DMS153 (cell line): Measurements from ENCODE around the gene ASB11.
A peak's percentile ranks its signal among the peaks of the same experiment; 100 is the strongest.

ENCODE experiments used
- DNase-seq: peaks from one replicate; lab custom pipeline; 2025; lab: John Stamatoyannopoulos, UW

ASB11 gene, protein sequence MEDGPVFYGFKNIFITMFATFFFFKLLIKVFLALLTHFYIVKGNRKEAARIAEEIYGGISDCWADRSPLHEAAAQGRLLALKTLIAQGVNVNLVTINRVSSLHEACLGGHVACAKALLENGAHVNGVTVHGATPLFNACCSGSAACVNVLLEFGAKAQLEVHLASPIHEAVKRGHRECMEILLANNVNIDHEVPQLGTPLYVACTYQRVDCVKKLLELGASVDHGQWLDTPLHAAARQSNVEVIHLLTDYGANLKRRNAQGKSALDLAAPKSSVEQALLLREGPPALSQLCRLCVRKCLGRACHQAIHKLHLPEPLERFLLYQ

DNA sequence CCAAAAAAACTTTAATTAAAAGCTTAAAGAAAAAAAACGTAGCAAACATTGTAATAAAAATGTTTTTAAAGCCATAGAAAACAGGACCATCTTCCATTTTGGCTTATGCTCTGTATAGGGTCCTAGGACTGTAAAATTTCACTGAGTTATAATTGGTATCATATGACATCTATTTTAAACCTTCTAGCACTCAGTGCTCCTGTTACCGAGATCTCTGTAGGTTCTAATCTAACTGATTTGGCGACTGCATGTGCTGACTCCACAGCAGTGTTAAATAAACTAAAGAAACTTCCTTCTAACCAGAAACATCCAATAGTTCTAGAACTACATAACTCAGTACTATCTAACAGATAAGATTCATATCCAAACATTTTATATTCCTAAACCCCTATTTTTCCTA is at the start of gene ASB11:
Gene ASB11 (minus strand): TSS at position 132 of the 400 bp plus-strand sequence. CDS start 35 bp downstream, at position 97.
- no peak for DNase-seq

- DNase-seq: no peak
Observed at GRCh38 chrX:15359701-15360100, 44.3 kb upstream of the ASB11 start.

DNA sequence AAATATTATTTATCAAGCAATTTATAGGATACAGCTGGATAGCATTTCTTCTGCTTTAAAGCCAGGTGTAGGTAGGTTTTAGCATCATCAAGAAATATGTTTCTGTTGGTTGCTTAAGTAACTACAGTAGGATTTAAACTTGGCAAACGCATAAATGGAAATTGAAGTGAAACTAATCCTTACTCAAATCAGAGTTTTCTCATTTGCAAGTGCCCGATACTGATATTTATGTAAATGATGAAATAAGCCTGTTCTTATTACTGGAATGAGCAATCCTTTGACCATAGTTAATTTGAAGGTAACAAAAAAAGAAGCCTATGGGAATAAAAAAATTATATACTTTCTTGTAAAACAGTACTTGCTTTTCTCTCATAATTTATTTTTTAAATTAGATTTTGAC is 43.1 kb upstream of the ASB11 start:
- DNase-seq: no peak

DNA sequence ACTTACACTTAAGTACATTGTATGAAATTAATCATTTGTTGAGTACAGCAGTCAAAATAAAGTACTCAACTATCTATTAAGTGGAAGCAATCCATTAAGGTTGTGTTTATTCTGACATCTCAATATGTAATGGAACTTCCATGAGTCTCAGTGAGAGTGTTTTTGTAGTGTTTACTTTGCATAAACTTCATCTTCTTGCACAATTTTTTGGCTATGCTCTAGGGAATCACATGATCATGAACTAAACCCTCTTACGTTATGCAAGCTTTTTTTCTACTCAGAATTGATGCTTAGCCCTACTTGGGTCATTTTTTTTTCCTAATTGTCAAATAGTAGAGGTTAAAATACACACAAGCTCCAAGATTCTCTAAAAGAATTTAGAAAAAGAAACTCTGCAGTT is 41.0 kb upstream of the ASB11 start:
- no peak for DNase-seq

GRCh38 chrX:15350329-15350996 is 35.0 kb upstream of the ASB11 start:
- DNase-seq: no peak

GRCh38 chrX:15349046-15349445 is 33.6 kb upstream of the ASB11 start:
- peak; percentile 46 for DNase-seq

DNA sequence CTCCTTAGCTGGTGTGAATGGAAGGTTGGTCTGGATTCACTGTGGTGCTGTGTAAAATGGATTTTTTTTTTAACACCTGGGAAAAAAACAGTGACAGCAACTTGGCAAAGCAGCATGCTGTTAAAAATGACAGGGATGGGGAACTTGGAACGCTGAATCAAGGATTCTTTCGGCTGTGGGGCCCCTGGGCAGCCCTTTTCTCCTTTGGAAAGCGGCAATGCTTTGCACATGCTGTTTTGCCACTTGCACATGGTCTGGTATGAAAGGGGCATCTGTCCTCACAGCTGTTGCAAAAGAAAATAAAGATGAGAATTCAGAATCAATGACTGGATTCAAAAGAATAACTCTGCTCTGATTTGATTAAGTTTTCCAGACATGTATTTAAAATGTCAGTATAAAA is 30.5 kb upstream of the ASB11 start:
- no peak for DNase-seq

DNA sequence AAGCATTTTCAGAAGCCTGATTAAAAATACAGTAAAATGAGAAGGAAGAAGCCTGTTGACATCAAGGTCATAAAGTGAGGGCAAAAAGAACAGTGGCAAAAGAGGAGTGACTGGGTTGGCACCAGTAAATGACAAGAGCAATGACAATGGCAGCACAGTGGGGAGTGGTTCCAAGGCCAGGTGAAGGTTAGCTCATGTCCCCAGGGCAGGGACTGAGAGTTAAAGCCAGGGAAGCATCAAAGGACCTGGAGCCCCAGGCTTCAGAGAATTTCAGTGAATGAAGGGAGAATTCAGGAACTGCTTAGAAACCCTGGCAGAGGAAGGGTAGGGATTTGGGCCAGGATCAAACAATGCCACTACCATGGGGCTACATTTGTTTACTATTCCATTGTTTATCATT is 28.7 kb upstream of the ASB11 start:
- no peak for DNase-seq

GRCh38 chrX:15343075-15343476 is 27.6 kb upstream of the ASB11 start:
- no peak for DNase-seq

DNA sequence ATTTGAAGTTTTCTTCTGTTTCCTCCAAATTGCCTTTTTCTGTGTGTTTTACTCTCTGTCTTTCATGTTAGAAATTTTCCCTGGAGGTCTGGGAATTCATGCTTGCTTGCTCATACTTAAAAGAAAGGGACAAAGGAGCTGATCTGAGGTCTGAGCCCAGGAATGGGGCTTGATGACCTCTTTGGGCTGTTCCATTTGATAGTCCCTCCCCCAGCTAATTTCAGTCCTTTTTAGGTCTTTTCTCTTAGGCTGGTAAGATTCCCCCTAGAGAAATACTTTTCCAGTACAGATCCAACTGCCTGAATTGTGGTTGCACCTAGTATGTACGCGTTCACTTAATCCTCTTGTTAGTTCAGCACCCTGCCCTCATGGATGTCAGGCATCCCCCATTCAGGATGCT is 25.4 kb upstream of the ASB11 start:
- no peak for DNase-seq

- DNase-seq: no peak
Observed at GRCh38 chrX:15336023-15336413, 20.6 kb upstream of the ASB11 start.

GRCh38 chrX:15335135-15336022 is 19.9 kb upstream of the ASB11 start, which contains the start of gene PIGA:
PIGA (minus strand) TSS chrX:15335523; CDS start chrX:15331930, 3,593 bp downstream.
- DNase-seq: peak; percentile 93

DNA sequence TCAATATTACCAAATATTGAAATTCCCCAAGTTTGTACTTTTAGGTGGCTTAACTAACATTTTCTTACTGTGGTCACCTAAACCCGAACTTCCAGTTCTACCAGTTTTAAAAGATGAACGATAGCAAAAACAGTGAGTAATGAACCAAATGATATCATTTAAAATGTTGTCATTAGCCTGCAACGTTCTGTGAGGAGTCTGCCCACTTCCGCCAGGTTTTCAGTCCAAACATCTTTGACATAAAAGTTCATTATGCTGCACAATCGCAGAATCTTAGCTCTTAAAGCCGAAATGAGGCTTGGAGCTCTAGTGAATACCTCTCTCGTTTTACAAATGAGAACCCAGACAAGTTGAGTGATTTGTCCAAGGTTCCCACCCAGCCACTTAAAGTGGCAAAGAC is 19.1 kb upstream of the ASB11 start:
- no peak for DNase-seq

DNA sequence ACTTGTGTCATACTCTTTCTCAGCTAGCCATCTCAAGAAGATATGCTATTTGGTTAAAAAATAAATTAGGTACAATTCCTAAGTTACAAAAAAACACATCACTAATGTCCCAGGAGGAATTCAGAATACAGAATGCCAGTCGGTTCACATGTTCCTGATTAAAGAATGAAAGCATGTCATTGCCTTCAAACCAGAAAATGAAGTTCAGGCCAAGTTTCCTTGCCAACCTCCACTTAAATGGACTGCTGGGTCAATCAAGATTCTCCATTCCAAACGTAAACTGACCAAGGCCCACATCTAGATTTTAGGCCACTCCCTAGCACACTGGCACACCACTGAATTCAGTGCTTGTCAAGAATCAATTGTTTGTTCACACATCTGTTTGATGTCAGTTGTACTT is 13.4 kb upstream of the ASB11 start:
- no peak for DNase-seq

DNA sequence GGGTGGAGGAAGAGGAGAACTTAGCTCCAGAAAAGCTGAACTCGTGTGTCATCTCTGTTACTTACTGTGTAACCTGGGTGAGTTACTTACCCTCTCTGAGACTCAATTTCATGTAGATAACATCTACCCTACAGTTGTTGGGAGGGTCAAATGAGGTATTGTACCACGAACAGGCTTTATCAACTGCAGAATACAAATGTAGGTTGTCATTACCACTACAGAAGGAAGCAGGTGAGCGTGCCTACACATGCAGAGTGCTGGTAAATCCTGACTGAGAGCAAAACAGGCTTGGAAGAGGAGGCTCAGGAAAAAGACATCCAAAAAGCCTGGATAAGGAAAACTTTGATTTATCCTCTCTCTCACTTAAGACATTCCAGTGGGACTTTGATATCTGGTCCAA is 12.7 kb upstream of the ASB11 start:
- no peak for DNase-seq

DNA sequence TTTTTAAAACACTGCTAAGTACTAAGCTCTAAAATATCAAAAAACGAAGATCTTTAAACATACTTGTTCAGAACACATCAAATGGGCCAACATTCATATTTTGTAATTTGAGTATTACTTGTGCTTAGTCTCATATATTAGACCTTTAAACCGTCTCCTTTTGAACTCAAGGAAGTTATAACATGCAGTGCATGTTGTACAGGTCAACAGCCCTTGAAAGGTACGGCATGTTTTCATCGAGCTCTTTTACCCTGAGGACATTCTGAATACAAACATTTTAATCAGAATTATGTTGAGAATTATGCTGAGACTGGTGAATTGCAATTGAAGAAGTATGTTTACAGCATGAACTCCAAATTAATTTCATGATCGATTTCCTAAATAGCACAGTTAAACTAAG is 7.0 kb upstream of the ASB11 start:
- DNase-seq: no peak

- no peak for DNase-seq
Observed at GRCh38 chrX:15322072-15322471, 6.6 kb upstream of the ASB11 start.

DNA sequence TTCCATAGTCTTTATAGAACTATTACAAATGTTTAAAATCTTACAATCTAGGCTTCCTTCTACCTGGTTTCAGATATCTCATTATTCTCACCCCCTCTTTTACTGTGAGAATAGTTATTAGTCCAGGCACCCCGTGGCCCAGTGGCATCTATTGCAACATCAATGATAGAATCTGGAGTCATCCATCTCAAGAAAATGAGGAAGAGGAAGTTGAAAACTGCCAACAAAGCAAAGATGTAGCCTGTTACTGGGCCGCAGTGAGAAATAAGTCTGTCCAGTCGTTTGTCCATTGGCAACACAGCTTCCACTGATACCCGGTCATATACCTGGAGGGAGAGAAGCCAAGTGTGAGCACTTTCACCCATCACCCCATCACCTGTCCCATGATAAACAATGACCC is 6.0 kb upstream of the ASB11 start:
- no peak for DNase-seq

GRCh38 chrX:15320297-15320696 is 4.9 kb upstream of the ASB11 start:
- no peak for DNase-seq

- no peak for DNase-seq
Observed at GRCh38 chrX:15319075-15319474, 3.6 kb upstream of the ASB11 start.

DNA sequence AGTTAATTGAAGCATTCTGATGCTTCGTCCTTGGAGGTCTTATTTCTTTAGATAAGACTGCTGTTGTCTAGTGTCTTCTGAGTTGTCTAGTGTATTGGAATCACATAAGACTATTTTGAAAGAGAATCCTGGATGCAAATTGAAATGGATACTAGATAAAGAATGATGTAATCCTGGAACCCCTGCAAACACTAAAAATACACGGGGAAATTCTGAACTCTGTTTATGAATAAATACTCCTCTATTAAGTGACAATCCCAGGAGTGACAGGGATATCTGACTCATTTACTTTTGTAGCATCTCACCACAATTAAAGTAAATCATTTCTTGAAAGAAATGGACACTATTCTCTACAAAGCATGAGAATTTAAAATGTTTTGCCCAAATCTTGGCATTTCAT is 968 bp downstream of the ASB11 start:
- no peak for DNase-seq

- no peak for DNase-seq
Observed at GRCh38 chrX:15311119-15311518, 4.3 kb downstream of the ASB11 start.

GRCh38 chrX:15310117-15310516 is 5.3 kb downstream of the ASB11 start:
- DNase-seq: peak; percentile 84
